ENCODE measurements around the gene ADORA3. TPM values are rescaled to one million over a fixed set of nuclear protein-coding genes. Genes with fewer than 3 reads are reported as not detected.

The ADORA3 gene
- total and polyA plus RNA-seq, 8 donors, result 0.45 to 11.0 (median 0.82) TPM

DNA sequence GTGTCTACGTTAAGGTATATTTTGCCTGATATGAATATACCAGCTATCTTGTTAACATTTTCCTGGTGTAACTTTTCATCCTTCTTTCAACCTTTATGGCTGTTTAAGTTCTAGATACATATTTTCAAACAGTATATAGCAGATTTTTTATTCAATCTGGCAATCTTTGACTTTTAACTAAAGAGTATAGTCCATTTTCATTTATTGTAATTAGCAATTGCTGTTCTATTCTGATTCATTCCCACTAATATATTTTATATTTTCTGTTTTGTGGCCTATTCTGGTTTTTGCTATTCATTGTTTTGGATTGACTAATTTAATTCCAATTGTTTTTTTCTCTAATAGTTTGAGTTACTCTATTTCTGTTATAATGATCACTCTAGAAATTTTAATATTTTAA is 37.0 kb downstream of the ADORA3 start:
- TF ChIP-seq, protein P1, sequence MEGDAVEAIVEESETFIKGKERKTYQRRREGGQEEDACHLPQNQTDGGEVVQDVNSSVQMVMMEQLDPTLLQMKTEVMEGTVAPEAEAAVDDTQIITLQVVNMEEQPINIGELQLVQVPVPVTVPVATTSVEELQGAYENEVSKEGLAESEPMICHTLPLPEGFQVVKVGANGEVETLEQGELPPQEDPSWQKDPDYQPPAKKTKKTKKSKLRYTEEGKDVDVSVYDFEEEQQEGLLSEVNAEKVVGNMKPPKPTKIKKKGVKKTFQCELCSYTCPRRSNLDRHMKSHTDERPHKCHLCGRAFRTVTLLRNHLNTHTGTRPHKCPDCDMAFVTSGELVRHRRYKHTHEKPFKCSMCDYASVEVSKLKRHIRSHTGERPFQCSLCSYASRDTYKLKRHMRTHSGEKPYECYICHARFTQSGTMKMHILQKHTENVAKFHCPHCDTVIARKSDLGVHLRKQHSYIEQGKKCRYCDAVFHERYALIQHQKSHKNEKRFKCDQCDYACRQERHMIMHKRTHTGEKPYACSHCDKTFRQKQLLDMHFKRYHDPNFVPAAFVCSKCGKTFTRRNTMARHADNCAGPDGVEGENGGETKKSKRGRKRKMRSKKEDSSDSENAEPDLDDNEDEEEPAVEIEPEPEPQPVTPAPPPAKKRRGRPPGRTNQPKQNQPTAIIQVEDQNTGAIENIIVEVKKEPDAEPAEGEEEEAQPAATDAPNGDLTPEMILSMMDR (IDR thresholded peaks at IDR 0.05), result no peak
- DNase-seq (no peak), ATAC-seq (no peak)
- Histone ChIP-seq H3K27me3 (no peaks in the 10 kb centered on the region), H3K9me3 (no peaks in the 10 kb centered on the region), H3K4me1 (peaks cover 0 to 18% of the 10 kb centered on the region in 2 donors), H3K4me3 (no peak overlapping the region), H3K36me3 (peaks cover 4 to 41% of the 10 kb centered on the region in 2 donors), H3K27ac (no peak overlapping the region)
- intact Hi-C loops (cut with DNase I), result no loop called here

DNA sequence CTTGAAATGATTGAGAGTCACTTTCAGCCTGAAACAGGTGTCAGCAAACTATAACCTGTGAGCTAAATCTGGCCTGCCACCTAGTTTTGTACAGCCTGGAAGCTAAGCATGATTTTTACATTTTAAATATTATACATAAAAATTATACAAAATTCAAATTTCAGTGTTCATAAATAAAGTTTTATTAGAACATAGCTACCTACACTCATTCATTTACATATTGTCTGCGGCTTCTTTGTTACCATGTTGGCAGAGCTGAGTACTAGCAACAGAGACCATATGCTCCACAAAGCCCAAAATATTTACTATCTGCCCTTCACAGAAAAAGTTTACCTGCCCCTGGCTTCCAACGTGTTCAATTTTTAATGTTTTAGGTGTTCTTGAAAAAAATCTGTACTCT is 37.7 kb downstream of the ADORA3 start:
- Histone ChIP-seq H3K4me3 (no peak overlapping the region), H3K27ac (no peak overlapping the region), H3K36me3 (peaks cover 4 to 48% of the 10 kb centered on the region in 2 donors), H3K9me3 (no peaks in the 10 kb centered on the region), H3K4me1 (peaks cover 0 to 11% of the 10 kb centered on the region in 2 donors), H3K27me3 (no peaks in the 10 kb centered on the region)
- no peak for ATAC-seq
- TF ChIP-seq, protein P1 (IDR thresholded peaks at IDR 0.05), result no peak
- no peak for DNase-seq
- intact Hi-C loops (cut with DNase I), result no loop called here

DNA sequence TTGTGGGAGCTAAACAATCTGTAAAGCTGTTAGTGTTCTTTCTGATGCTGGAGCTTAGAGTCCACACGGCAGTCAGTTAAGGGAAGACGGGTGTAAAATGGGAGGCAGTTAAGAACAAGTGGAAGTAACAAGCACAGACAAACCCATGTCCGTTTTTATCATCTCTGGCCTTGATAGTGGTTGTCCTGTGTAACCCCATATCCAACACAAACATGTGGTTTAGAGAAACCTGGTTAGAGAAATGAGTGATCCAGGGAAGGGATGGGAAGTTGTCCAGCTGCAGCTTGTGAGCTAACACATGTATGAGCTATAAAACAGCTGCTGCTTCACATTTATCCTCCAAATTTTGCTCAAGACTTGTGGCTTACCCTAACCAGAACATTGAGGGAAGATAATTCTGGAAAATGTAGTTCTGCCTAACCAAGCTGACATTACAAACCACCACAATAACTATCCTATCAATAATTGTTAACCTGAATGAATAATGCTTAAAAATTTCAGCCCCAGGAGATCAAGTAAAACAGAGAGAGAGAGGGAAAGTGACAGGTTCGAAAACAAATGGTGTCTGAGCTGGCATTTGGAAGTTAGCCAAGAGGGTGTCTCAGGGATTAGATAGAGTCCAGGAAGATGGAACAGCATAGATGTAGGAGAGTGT is 40.3 kb downstream of the ADORA3 start:
- no peak overlapping the region for H3K27ac ChIP-seq

DNA sequence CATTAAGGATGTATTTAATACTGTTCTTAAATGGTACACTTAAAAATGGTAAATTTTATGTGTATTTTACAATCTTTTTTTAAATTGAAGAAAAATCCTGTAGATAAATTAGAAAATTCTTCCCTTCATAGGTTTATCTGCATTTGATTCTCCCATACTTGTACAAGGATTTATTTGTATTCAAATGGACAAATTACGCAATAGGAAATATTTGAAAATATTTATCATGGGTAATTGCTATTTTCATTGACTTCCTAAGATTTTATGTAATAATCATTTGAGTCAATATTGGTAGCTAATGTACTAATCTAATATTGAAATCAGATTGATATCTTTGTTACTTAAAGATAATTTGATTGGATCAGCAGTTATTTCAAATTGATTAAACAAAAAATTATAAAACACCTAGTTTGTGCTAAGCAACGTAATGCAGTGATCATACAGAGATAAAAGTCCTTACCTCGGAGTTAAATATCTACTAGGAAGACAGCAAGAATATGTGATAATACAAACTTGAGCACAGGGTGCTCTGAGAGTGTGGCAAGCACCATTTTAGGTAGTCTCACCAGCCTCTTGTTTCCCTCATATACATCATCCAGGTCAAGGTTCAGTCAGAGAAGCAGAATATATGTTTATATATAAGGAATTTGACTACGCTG is 40.9 kb downstream of the ADORA3 start:
- H3K9me3 ChIP-seq, result no peaks in the 10 kb centered on the region
- peaks cover 7 to 64% of the 10 kb centered on the region in 2 donors for H3K36me3 ChIP-seq
- ATAC-seq (no peak), DNase-seq (no peak)
- no peaks in the 10 kb centered on the region for H3K4me1 ChIP-seq
- intact Hi-C loops (cut with DNase I), result no loop called here
- TF ChIP-seq, protein P1 (IDR thresholded peaks at IDR 0.05), result no peak
- no peaks in the 10 kb centered on the region for H3K27me3 ChIP-seq
- no peak overlapping the region for H3K27ac ChIP-seq
- no peak overlapping the region for H3K4me3 ChIP-seq

More for the DNA sequence above, 40.3 kb downstream of the ADORA3 start:
- DNase-seq (peak in 2 of 4 donors; percentile 42 to 43), ATAC-seq (no peak)
- Histone ChIP-seq H3K9me3 (no peaks in the 10 kb centered on the region), H3K4me1 (no peaks in the 10 kb centered on the region), H3K27me3 (no peaks in the 10 kb centered on the region), H3K4me3 (no peak overlapping the region), H3K36me3 (peaks cover 7 to 63% of the 10 kb centered on the region in 2 donors)
- TF ChIP-seq, protein P1 (IDR thresholded peaks at IDR 0.05), result no peak
- intact Hi-C loops (cut with DNase I), result no loop called here

DNA sequence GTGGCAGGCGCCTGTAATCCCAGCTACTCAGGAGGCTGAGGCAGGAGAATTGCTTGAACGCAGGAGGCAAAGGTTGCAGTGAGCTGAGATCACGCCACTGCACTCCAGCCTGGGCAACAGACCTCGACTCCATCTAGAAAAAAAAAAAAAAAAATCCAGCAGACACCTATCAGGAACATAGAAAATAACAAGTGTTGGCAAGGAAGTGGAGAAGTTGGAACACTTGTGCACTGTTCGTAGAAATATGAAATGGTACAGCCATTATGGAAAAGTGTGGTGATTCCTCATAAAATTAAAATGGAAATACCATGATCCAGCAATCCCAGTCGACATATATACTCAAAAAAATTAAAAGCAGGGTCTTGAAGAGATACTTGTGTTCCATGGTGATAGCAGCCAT is 41.7 kb downstream of the ADORA3 start:
- H3K27me3 ChIP-seq, result no peaks in the 10 kb centered on the region
- H3K27ac ChIP-seq, result no peak overlapping the region
- peaks cover 7 to 66% of the 10 kb centered on the region in 2 donors for H3K36me3 ChIP-seq
- no peak overlapping the region for H3K4me3 ChIP-seq
- TF ChIP-seq, protein P1 (IDR thresholded peaks at IDR 0.05), result no peak
- no peaks in the 10 kb centered on the region for H3K9me3 ChIP-seq
- no peak for ATAC-seq
- intact Hi-C loops (cut with DNase I), result no loop called here
- no peak for DNase-seq
- no peaks in the 10 kb centered on the region for H3K4me1 ChIP-seq
